Immature natural killer cell (primary cell): ENCODE data around the gene MYO1C. TPM values are rescaled to one million over a fixed set of nuclear protein-coding genes. Genes with fewer than 3 reads are reported as not detected.
"Not testable (repeated sequence)": the region's sequence is repeated elsewhere in the genome, so short reads cannot be mapped to it uniquely, and the experiment has no call there.

Source experiments
- DNase-seq, 3 donors: peaks; one replicate each; pipeline ENCODE4 v3.0.0; 2022; ENCODE audit warnings: mixed read lengths in 1 of 3
- H3K27ac Mint-ChIP-seq, 6 donors: one replicate each; pipeline ENCODE4 v1.8.0; 2020; ENCODE audit warnings: mixed read lengths in 6 of 6, mild to moderate bottlenecking in 5 of 6, inconsistent platforms in 4 of 6, moderate library complexity in 3 of 6
- H3K27me3 Mint-ChIP-seq, 3 donors: one replicate each; pipeline ENCODE4 v1.8.0; 2020 to 2021; ENCODE audit warnings: low read depth in 3 of 3, mild to moderate bottlenecking in 3 of 3, mixed read lengths in 3 of 3, moderate library complexity in 3 of 3, inconsistent platforms in 1 of 3
- H3K36me3 Mint-ChIP-seq, 3 donors: one replicate each; pipeline ENCODE4 v1.8.0; 2020; ENCODE audit warnings: mixed read lengths in 3 of 3, inconsistent platforms in 2 of 3, mild to moderate bottlenecking in 2 of 3
- H3K4me1 Mint-ChIP-seq, 2 donors: one replicate each; pipeline ENCODE4 v1.8.0; 2020; ENCODE audit warnings: inconsistent platforms in 2 of 2, mild to moderate bottlenecking in 2 of 2, mixed read lengths in 2 of 2, moderate library complexity in 1 of 2
- H3K4me3 Mint-ChIP-seq, 5 donors: one replicate each; pipeline ENCODE4 v1.8.0; 2020; ENCODE audit warnings: mild to moderate bottlenecking in 5 of 5, mixed read lengths in 5 of 5, inconsistent platforms in 3 of 5, moderate library complexity in 3 of 5
- H3K9me3 Mint-ChIP-seq, 6 donors: one replicate each; pipeline ENCODE4 v1.8.0; 2020; ENCODE audit warnings: mild to moderate bottlenecking in 6 of 6, mixed read lengths in 6 of 6, inconsistent platforms in 4 of 6, moderate library complexity in 3 of 6
- polyA plus RNA-seq, 3 donors: library from polyadenylated mRNA; unstranded; fragments of 300-500 nt; fragmentation: Illumina TruSeq; gene quantifications; one replicate each; pipeline ENCODE4 v1.2.3, GENCODE V29; 2021

Gene MYO1C
- polyA plus RNA-seq, 3 donors from 2014 or later = 0.63 to 0.86 TPM; not detected in 1

GRCh38 chr17:1440921-1441320 is 51.6 kb downstream of the MYO1C start:
- H3K4me3 Mint-ChIP-seq = no peak overlapping the region
- H3K4me1 Mint-ChIP-seq = peaks cover 16 to 22% of the 10 kb centered on the region in 2 donors
- H3K27me3 Mint-ChIP-seq = no peaks in the 10 kb centered on the region
- no peak overlapping the region for H3K27ac Mint-ChIP-seq
- H3K9me3 Mint-ChIP-seq = no peaks in the 10 kb centered on the region
- no peaks in the 10 kb centered on the region for H3K36me3 Mint-ChIP-seq
- no peak for DNase-seq

GRCh38 chr17:1438593-1439083 is 53.8 kb downstream of the MYO1C start:
- H3K36me3 Mint-ChIP-seq = peaks cover 0 to 9% (median 7%) of the 10 kb centered on the region in 3 donors
- peak overlapping the region in 2 of 6 donors; percentile 5 to 49 for H3K27ac Mint-ChIP-seq
- H3K4me3 Mint-ChIP-seq = no peak overlapping the region
- no peak for DNase-seq
- peaks cover 7 to 13% of the 10 kb centered on the region in 2 donors for H3K4me1 Mint-ChIP-seq
- no peaks in the 10 kb centered on the region for H3K27me3 Mint-ChIP-seq
- H3K9me3 Mint-ChIP-seq = no peaks in the 10 kb centered on the region

- H3K4me1 Mint-ChIP-seq = peaks cover 21 to 25% of the 10 kb centered on the region in 2 donors
- H3K36me3 Mint-ChIP-seq = peaks cover 9 to 19% (median 12%) of the 10 kb centered on the region in 3 donors
- H3K27ac Mint-ChIP-seq = peak overlapping the region in 2 of 6 donors; percentile 10 to 68
- H3K4me3 Mint-ChIP-seq = no peak overlapping the region
- DNase-seq = no peak
- H3K9me3 Mint-ChIP-seq = no peaks in the 10 kb centered on the region
- H3K27me3 Mint-ChIP-seq = peaks cover 0 to 2% (median 0%) of the 10 kb centered on the region in 3 donors
These were observed 57.2 kb downstream of the MYO1C start for GRCh38 chr17:1435326-1435725.

- Mint-ChIP-seq H3K36me3 (peaks cover 9 to 22% (median 12%) of the 10 kb centered on the region in 3 donors), H3K9me3 (no peaks in the 10 kb centered on the region), H3K4me3 (no peak overlapping the region), H3K4me1 (peaks cover 15 to 25% of the 10 kb centered on the region in 2 donors), H3K27ac (no peak overlapping the region), H3K27me3 (peaks cover 0 to 2% (median 0%) of the 10 kb centered on the region in 3 donors)
- DNase-seq = no peak
These were observed 58.3 kb downstream of the MYO1C start for GRCh38 chr17:1434150-1434549.

- H3K4me3 Mint-ChIP-seq = no peak overlapping the region
- H3K9me3 Mint-ChIP-seq = no peaks in the 10 kb centered on the region
- H3K36me3 Mint-ChIP-seq = peaks cover 9 to 23% (median 12%) of the 10 kb centered on the region in 3 donors
- peaks cover 0 to 2% (median 0%) of the 10 kb centered on the region in 3 donors for H3K27me3 Mint-ChIP-seq
- no peak for DNase-seq
- peak overlapping the region in 1 of 6 donors; percentile 53 for H3K27ac Mint-ChIP-seq
- peaks cover 7 to 24% of the 10 kb centered on the region in 2 donors for H3K4me1 Mint-ChIP-seq
These were observed 60.8 kb downstream of the MYO1C start for GRCh38 chr17:1431631-1432104.

- Mint-ChIP-seq H3K4me3 (no peak overlapping the region), H3K27ac (peak overlapping the region in 3 of 6 donors; percentile 26 to 60 (median 53)), H3K36me3 (peaks cover 0 to 28% (median 3%) of the 10 kb centered on the region in 3 donors), H3K4me1 (peaks cover 5 to 21% of the 10 kb centered on the region in 2 donors), H3K27me3 (no peaks in the 10 kb centered on the region), H3K9me3 (no peaks in the 10 kb centered on the region)
- DNase-seq = no peak
These were observed 68.9 kb downstream of the MYO1C start for GRCh38 chr17:1423456-1424135.

- DNase-seq = no peak
- Mint-ChIP-seq H3K9me3 (no peaks in the 10 kb centered on the region), H3K36me3 (peaks cover 0 to 28% (median 3%) of the 10 kb centered on the region in 3 donors), H3K27ac (peak overlapping the region in 1 of 6 donors; percentile 51), H3K4me3 (no peak overlapping the region), H3K4me1 (peaks cover 6 to 17% of the 10 kb centered on the region in 2 donors), H3K27me3 (no peaks in the 10 kb centered on the region)
These were observed 69.6 kb downstream of the MYO1C start for GRCh38 chr17:1422885-1423284.

- H3K4me3 Mint-ChIP-seq = no peak overlapping the region
- H3K4me1 Mint-ChIP-seq = peaks cover 6 to 14% of the 10 kb centered on the region in 2 donors
- peaks cover 0 to 28% (median 3%) of the 10 kb centered on the region in 3 donors for H3K36me3 Mint-ChIP-seq
- no peaks in the 10 kb centered on the region for H3K9me3 Mint-ChIP-seq
- H3K27ac Mint-ChIP-seq = peak overlapping the region in 2 of 6 donors; percentile 23 to 28
- no peaks in the 10 kb centered on the region for H3K27me3 Mint-ChIP-seq
- no peak for DNase-seq
These were observed 71.0 kb downstream of the MYO1C start for GRCh38 chr17:1421470-1421869.

GRCh38 chr17:1420981-1421380 is 71.5 kb downstream of the MYO1C start:
- DNase-seq = no peak
- Mint-ChIP-seq H3K27ac (peak overlapping the region in 1 of 6 donors; percentile 28), H3K9me3 (no peaks in the 10 kb centered on the region), H3K4me3 (no peak overlapping the region), H3K36me3 (peaks cover 0 to 28% (median 3%) of the 10 kb centered on the region in 3 donors), H3K27me3 (no peaks in the 10 kb centered on the region), H3K4me1 (peaks cover 6 to 13% of the 10 kb centered on the region in 2 donors)

GRCh38 chr17:1420163-1420562 is 72.3 kb downstream of the MYO1C start:
- H3K4me3 Mint-ChIP-seq = no peak overlapping the region

GRCh38 chr17:1418476-1418875 is 74.0 kb downstream of the MYO1C start:
- DNase-seq, H3K27ac Mint-ChIP-seq, H3K4me3 Mint-ChIP-seq, H3K9me3 Mint-ChIP-seq, H3K27me3 Mint-ChIP-seq: not testable (repeated sequence)
- peaks cover 2 to 11% of the 10 kb centered on the region in 2 donors for H3K4me1 Mint-ChIP-seq
- peaks cover 0 to 16% (median 3%) of the 10 kb centered on the region in 3 donors for H3K36me3 Mint-ChIP-seq

More at GRCh38 chr17:1420163-1420562, 72.3 kb downstream of the MYO1C start:
- H3K27ac Mint-ChIP-seq = no peak overlapping the region
- H3K9me3 Mint-ChIP-seq = no peaks in the 10 kb centered on the region
- no peaks in the 10 kb centered on the region for H3K27me3 Mint-ChIP-seq
- H3K36me3 Mint-ChIP-seq = peaks cover 0 to 21% (median 3%) of the 10 kb centered on the region in 3 donors
- H3K4me1 Mint-ChIP-seq = peaks cover 2 to 7% of the 10 kb centered on the region in 2 donors
- no peak for DNase-seq

GRCh38 chr17:1416414-1416813 is 76.1 kb downstream of the MYO1C start:
- peaks cover 2 to 7% of the 10 kb centered on the region in 2 donors for H3K4me1 Mint-ChIP-seq
- H3K4me3 Mint-ChIP-seq = no peak overlapping the region
- peaks cover 0 to 6% (median 0%) of the 10 kb centered on the region in 3 donors for H3K36me3 Mint-ChIP-seq
- H3K27ac Mint-ChIP-seq = no peak overlapping the region
- no peak for DNase-seq
- H3K27me3 Mint-ChIP-seq = peaks cover 0 to 3% (median 0%) of the 10 kb centered on the region in 3 donors
- no peaks in the 10 kb centered on the region for H3K9me3 Mint-ChIP-seq

GRCh38 chr17:1414634-1415033 is 77.9 kb downstream of the MYO1C start:
- Mint-ChIP-seq H3K27ac (no peak overlapping the region), H3K36me3 (no peaks in the 10 kb centered on the region), H3K9me3 (no peaks in the 10 kb centered on the region), H3K27me3 (peaks cover 0 to 3% (median 0%) of the 10 kb centered on the region in 3 donors), H3K4me3 (no peak overlapping the region), H3K4me1 (peaks cover 2 to 7% of the 10 kb centered on the region in 2 donors)
- no peak for DNase-seq
